NK-92 (cell line): ENCODE data around the gene SRSF10.

Experiments used
- DNase-seq: peaks from one replicate; lab custom pipeline; 2025; ENCODE audit not compliant: unreplicated experiment; lab: John Stamatoyannopoulos, UW

SRSF10 gene

DNA sequence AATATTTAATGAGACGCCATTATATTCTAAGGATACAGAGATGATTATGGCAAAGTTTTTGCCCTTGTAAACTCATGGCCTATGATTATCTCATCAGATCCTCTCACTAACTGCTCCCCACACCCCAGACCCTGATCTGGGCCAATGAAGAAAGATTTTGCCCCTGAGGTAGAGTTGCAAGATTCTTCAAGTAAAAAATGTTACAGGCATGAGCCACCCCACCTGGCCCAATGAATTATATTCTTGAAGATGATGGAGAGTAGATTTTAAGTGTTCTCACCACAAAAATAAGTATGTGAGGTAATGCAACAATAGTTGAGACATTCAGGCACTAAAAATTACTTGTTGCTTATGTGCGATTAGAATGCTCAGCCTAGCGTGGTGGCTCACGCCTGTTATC is 65.2 kb downstream of the SRSF10 start:
- no peak for DNase-seq
